Effector CD4-positive, alpha-beta T cell (primary cell): ENCODE data around the gene NAA80.
A peak's percentile ranks its signal among the peaks of the same experiment; 100 is the strongest.

Experiments
- DNase-seq: peaks from one replicate; pipeline ENCODE4 v3.0.0-alpha.2; 2020
- total RNA-seq: gene quantifications from one replicate; lab custom pipeline; 2026; lab: John Stamatoyannopoulos, UW

NAA80 gene
- total RNA-seq: 16.7 reads per million, percentile 43 among the genes with 10 or more reads in this experiment

- peak; percentile 97 for DNase-seq
Measured at GRCh38 chr3:50298836-50299637, at the start of gene NAA80, which contains the start of gene HYAL3. Gene NAA80 (minus strand): TSS chr3:50299405. CDS start chr3:50297463, 1,942 bp downstream. Gene HYAL3 (minus strand): TSS chr3:50299405. CDS start chr3:50295602, 3,803 bp downstream.

GRCh38 chr3:50347187-50347813 is 48.1 kb upstream of the NAA80 start:
- peak; percentile 73 for DNase-seq

- peak; percentile 65 for DNase-seq
Measured at GRCh38 chr3:50345586-50346234, 46.5 kb upstream of the NAA80 start, which contains the start of gene ZMYND10. Gene ZMYND10 (minus strand): TSS chr3:50345732. CDS start chr3:50345579, 153 bp downstream.

- no peak for DNase-seq
Measured at GRCh38 chr3:50345008-50345407, 45.8 kb upstream of the NAA80 start.

GRCh38 chr3:50342813-50343633 is 43.8 kb upstream of the NAA80 start:
- no peak for DNase-seq

GRCh38 chr3:50341996-50342650 is 42.9 kb upstream of the NAA80 start:
- no peak for DNase-seq

- DNase-seq: no peak
Measured at GRCh38 chr3:50341537-50341936, 42.3 kb upstream of the NAA80 start.

- DNase-seq: peak; percentile 39
Measured at GRCh38 chr3:50340448-50341329, 41.5 kb upstream of the NAA80 start, which contains the start of gene RASSF1. Gene RASSF1 (minus strand): TSS chr3:50340836. CDS start chr3:50340805, 31 bp downstream.

GRCh38 chr3:50340147-50340447 is 40.9 kb upstream of the NAA80 start:
- DNase-seq: no peak

GRCh38 chr3:50339485-50340146 is 40.4 kb upstream of the NAA80 start:
- DNase-seq: no peak

- no peak for DNase-seq
Measured at GRCh38 chr3:50338965-50339364, 39.8 kb upstream of the NAA80 start.

GRCh38 chr3:50337175-50337861 is 38.1 kb upstream of the NAA80 start:
- peak; percentile 89 for DNase-seq

GRCh38 chr3:50336452-50337174 is 37.4 kb upstream of the NAA80 start:
- no peak for DNase-seq

GRCh38 chr3:50334339-50335075 is 35.3 kb upstream of the NAA80 start:
- DNase-seq: no peak

GRCh38 chr3:50333744-50334328 is 34.6 kb upstream of the NAA80 start:
- DNase-seq: no peak

GRCh38 chr3:50331364-50331907 is 32.2 kb upstream of the NAA80 start:
- DNase-seq: no peak

GRCh38 chr3:50330330-50330729 is 31.1 kb upstream of the NAA80 start:
- peak; percentile 1 for DNase-seq
